K562 (cell line): Measurements from ENCODE around the gene TIFAB. TPM values are rescaled to one million over a fixed set of nuclear protein-coding genes. Genes with fewer than 3 reads are reported as not detected.
A peak's percentile ranks its signal among the peaks of the same experiment; 100 is the strongest.

Experiments used
- FUS ChIP-seq: fragments of 200-400 bp; formaldehyde crosslinking; optimal IDR thresholded peaks from 2 replicates; pipeline ENCODE3; 2017; ENCODE audit warnings: low read depth, low read length
- GTF2F1 ChIP-seq: IDR thresholded peaks from 2 replicates; pipeline ENCODE4 v1.6.1; 2011; ENCODE audit warnings: low read depth, low read length, improper control_type of control experiment
- HBP1 ChIP-seq: fragments of 450-650 bp; formaldehyde crosslinking; IDR thresholded peaks from 2 replicates; pipeline ENCODE4 v1.4.0; 2022; ENCODE audit warnings: missing genetic modification characterization
- HMG20A ChIP-seq: fragments of 450-650 bp; formaldehyde crosslinking; conservative IDR thresholded peaks from 2 replicates; pipeline ENCODE4 v1.4.0; 2020; ENCODE audit warnings: mild to moderate bottlenecking, mixed read lengths
- MITF ChIP-seq: IDR thresholded peaks from 2 replicates; pipeline ENCODE4 v1.6.1; 2014; ENCODE audit warnings: antibody characterized with exemption
- TFAM ChIP-seq: fragments of 250-450 bp; sonication (Bioruptor Pico); conservative IDR thresholded peaks from 2 replicates; pipeline ENCODE4 v1.5.0; 2021; ENCODE audit warnings: mild to moderate bottlenecking, moderate library complexity
- ZNF197 ChIP-seq: fragments of 200-800 bp; sonication (Bioruptor generic); IDR thresholded peaks from 2 replicates; pipeline ENCODE4 v1.6.1; 2016; ENCODE audit warnings: low read depth, missing genetic modification characterization, missing compliant biosample characterization
- ZNF408 ChIP-seq: fragments of 250-450 bp; sonication (Bioruptor Pico); IDR thresholded peaks from 2 replicates; pipeline ENCODE4 v1.4.0; 2020; ENCODE audit warnings: low read depth, mild to moderate bottlenecking, moderate library complexity
- polyA plus RNA-seq, 8 experiments: library from polyadenylated mRNA; depleted of rRNA in 4 of 8; stranded (reverse) in 5 of 8; unstranded in 3 of 8; fragments of >200 nt; fragmentation: Nextera tagmentation in 2 of 8; fragmentation: Illumina TruSeq in 1 of 8; extraction: Ambion mirVana in 2 of 8; extraction: Trizol in 1 of 8; gene quantifications; 2 replicates each; pipeline versions ENCODE4 v1.2.1 to v1.2.3, GENCODE V29; 2011 to 2014; ENCODE audit warnings: inconsistent platforms in 1 of 8, missing spikeins in 1 of 8
- total RNA-seq, 7 experiments: library from RNA; depleted of rRNA in 6 of 7; stranded (reverse); fragments of >200 nt in 6 of 7; fragmentation: Illumina TruSeq in 2 of 7; extraction: Trizol in 2 of 7; gene quantifications; 2 replicates each; pipeline versions ENCODE4 v1.2.1 to v1.2.3, GENCODE V29; 2011 to 2021; ENCODE audit warnings: low replicate concordance in 1 of 7
- TF ChIP-seq, protein P1 (sequence below): fragments of 250-450 bp; sonication (Bioruptor Pico); IDR thresholded peaks from 2 replicates; pipeline ENCODE4 v1.4.0; 2020; ENCODE audit warnings: mild to moderate bottlenecking, moderate library complexity
- TF ChIP-seq, protein P2 (sequence below), 2 experiments: fragments of 450-650 bp; formaldehyde crosslinking in 1 of 2; IDR thresholded peaks; 2 replicates each; pipeline versions ENCODE4 v1.4.0 to v1.6.1; 2014 to 2020; ENCODE audit warnings: mild to moderate bottlenecking in 2 of 2, borderline replicate concordance in 1 of 2, low read depth in 1 of 2

Gene TIFAB
- total and polyA plus RNA-seq, 9 of the 15 experiments (the other 6 are each of a cell fraction or from before 2014, with no cell fraction given) = not detected

- no peak for TF ChIP-seq MITF
- TF ChIP-seq HBP1 (CRISPR knock-in tag) = no peak
- TF ChIP-seq, protein P1, sequence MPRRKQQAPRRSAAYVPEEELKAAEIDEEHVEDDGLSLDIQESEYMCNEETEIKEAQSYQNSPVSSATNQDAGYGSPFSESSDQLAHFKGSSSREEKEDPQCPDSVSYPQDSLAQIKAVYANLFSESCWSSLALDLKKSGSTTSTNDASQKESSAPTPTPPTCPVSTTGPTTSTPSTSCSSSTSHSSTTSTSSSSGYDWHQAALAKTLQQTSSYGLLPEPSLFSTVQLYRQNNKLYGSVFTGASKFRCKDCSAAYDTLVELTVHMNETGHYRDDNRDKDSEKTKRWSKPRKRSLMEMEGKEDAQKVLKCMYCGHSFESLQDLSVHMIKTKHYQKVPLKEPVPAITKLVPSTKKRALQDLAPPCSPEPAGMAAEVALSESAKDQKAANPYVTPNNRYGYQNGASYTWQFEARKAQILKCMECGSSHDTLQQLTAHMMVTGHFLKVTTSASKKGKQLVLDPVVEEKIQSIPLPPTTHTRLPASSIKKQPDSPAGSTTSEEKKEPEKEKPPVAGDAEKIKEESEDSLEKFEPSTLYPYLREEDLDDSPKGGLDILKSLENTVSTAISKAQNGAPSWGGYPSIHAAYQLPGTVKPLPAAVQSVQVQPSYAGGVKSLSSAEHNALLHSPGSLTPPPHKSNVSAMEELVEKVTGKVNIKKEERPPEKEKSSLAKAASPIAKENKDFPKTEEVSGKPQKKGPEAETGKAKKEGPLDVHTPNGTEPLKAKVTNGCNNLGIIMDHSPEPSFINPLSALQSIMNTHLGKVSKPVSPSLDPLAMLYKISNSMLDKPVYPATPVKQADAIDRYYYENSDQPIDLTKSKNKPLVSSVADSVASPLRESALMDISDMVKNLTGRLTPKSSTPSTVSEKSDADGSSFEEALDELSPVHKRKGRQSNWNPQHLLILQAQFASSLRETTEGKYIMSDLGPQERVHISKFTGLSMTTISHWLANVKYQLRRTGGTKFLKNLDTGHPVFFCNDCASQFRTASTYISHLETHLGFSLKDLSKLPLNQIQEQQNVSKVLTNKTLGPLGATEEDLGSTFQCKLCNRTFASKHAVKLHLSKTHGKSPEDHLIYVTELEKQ (CRISPR knock-in tag) = no peak
- TF ChIP-seq ZNF408 (CRISPR knock-in tag) = no peak
- TF ChIP-seq ZNF197 (CRISPR knock-in tag) = no peak
- TF ChIP-seq FUS = no peak
- TF ChIP-seq, protein P2, sequence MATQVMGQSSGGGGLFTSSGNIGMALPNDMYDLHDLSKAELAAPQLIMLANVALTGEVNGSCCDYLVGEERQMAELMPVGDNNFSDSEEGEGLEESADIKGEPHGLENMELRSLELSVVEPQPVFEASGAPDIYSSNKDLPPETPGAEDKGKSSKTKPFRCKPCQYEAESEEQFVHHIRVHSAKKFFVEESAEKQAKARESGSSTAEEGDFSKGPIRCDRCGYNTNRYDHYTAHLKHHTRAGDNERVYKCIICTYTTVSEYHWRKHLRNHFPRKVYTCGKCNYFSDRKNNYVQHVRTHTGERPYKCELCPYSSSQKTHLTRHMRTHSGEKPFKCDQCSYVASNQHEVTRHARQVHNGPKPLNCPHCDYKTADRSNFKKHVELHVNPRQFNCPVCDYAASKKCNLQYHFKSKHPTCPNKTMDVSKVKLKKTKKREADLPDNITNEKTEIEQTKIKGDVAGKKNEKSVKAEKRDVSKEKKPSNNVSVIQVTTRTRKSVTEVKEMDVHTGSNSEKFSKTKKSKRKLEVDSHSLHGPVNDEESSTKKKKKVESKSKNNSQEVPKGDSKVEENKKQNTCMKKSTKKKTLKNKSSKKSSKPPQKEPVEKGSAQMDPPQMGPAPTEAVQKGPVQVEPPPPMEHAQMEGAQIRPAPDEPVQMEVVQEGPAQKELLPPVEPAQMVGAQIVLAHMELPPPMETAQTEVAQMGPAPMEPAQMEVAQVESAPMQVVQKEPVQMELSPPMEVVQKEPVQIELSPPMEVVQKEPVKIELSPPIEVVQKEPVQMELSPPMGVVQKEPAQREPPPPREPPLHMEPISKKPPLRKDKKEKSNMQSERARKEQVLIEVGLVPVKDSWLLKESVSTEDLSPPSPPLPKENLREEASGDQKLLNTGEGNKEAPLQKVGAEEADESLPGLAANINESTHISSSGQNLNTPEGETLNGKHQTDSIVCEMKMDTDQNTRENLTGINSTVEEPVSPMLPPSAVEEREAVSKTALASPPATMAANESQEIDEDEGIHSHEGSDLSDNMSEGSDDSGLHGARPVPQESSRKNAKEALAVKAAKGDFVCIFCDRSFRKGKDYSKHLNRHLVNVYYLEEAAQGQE (IDR thresholded peaks at IDR 0.05; ENCODE audit: borderline replicate concordance) = peak; percentile 89
- TF ChIP-seq, protein P2 (CRISPR knock-in tag; IDR thresholded peaks at IDR 0.05; ENCODE audit: low read depth) = no peak
- no peak for TF ChIP-seq HMG20A
- no peak for TF ChIP-seq TFAM
- no peak for TF ChIP-seq GTF2F1
Observed at GRCh38 chr5:135466178-135467050, 14.3 kb upstream of the TIFAB start (continued).
